Aorta (tissue), 5 donors: ENCODE results near the gene NCOA7. TPM values are rescaled to one million over a fixed set of nuclear protein-coding genes. Genes with fewer than 3 reads are reported as not detected.
A peak's percentile ranks its signal among the peaks of the same experiment; 100 is the strongest.

ENCODE experiments used
- ATAC-seq: fragments of 200-7000 bp; cut with Tn5 transposase; one replicate; pipeline ENCODE4 v1.9.1; 2022; ENCODE audit warnings: moderate library complexity; ENCODE audit not compliant: low FRiP score
- DNase-seq, 2 donors: peaks; one replicate each; pipeline ENCODE4 v3.0.0-alpha.2; 2020
- H3K27ac ChIP-seq, 2 donors: one replicate each; pipeline ENCODE4 v1.5.1; 2013; ENCODE audit warnings: low read length in 2 of 2, mild to moderate bottlenecking in 2 of 2, moderate library complexity in 2 of 2, control low read depth in 1 of 2, inconsistent platforms in 1 of 2, low read depth in 1 of 2
- H3K27me3 ChIP-seq, 2 donors: one replicate each; pipeline ENCODE4 v1.6.1; 2013; ENCODE audit warnings: control low read depth in 1 of 2, low read length in 1 of 2, mild to moderate bottlenecking in 1 of 2, moderate library complexity in 1 of 2; ENCODE audit not compliant: insufficient read depth in 2 of 2, control insufficient read depth in 1 of 2
- H3K36me3 ChIP-seq, 2 donors: one replicate each; pipeline ENCODE4 v1.6.1; 2013; ENCODE audit warnings: control low read depth in 1 of 2, low read length in 1 of 2, mild to moderate bottlenecking in 1 of 2; ENCODE audit not compliant: insufficient read depth in 2 of 2, control insufficient read depth in 1 of 2
- H3K4me1 ChIP-seq, 2 donors: one replicate each; pipeline ENCODE4 v1.6.1; 2013; ENCODE audit warnings: low read length in 2 of 2, control low read depth in 1 of 2, mild to moderate bottlenecking in 1 of 2, moderate library complexity in 1 of 2; ENCODE audit not compliant: insufficient read depth in 2 of 2, control insufficient read depth in 1 of 2
- H3K4me3 ChIP-seq, 2 donors: one replicate each; pipeline ENCODE4 v1.5.1; 2013; ENCODE audit warnings: low read length in 2 of 2, control low read depth in 1 of 2, mild to moderate bottlenecking in 1 of 2
- H3K9me3 ChIP-seq: one replicate; pipeline ENCODE4 v1.6.1; 2013; ENCODE audit warnings: mild to moderate bottlenecking, low read length; ENCODE audit not compliant: control insufficient read depth
- WGBS, 2 donors: extraction: QIAGEN DNeasy Blood & Tissue Kit; methylation state at CpG; one replicate each; pipeline ENCODE4 v1.1.7; 2013; 5-methylcytosine and 5-hydroxymethylcytosine counted together
- intact Hi-C, 2 donors: fragments of 100-400 bp; cut with DNase I; formaldehyde crosslinking; loops; one replicate each; pipeline versions ENCODE4 v1.14.2 to v1.15.0; 2022
- polyA plus RNA-seq, 2 donors: library from polyadenylated mRNA; stranded (reverse); fragments of 200-250 nt; gene quantifications; one replicate each; pipeline ENCODE4 v1.2.3, GENCODE V29; 2013
- total RNA-seq, 2 donors: library from RNA; stranded (reverse); fragmentation: NEBNext Ultra II Directional; extraction: Animal tissue kit (Norgen Biotek cat#: 25700); gene quantifications; one replicate each; pipeline ENCODE4 v1.2.1, GENCODE V29; 2021
- donor health status: healthy with polysubstance abuse.
- donor health status: Bipolar disorder and iron deficiency.
- donor health status: DM: no; HTN: no; CAD: no.
- donor health status: DM: no; HTN: no; CAD: no.
- donor health status: DM: yes; HTN: yes; CAD: no.

NCOA7 gene
- total and polyA plus RNA-seq, 4 donors: 12.3 to 82.1 (median 40.3) TPM

DNA sequence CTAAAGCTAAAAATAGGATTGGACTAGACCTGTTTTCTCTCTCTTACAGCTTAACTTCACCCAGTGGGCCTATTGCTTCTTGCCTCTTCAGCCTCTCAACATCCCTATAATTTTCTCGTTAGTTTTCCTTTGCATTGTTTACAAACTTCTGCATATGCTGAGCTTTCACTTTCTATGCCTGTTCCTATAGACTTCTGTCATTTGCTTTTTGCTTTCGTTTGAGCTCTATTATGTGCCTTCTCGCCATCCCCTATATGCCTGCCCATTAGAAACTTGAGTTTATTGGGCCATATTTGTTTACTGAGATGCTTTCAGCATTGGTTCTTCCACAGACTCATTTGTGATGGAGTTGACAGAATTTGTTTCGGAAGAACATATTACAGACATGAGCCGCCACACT is 40.9 kb downstream of the NCOA7 start:
- 92 to 95% methylated on average over 5 of the region's 5 CpGs for WGBS, 2 donors
- H3K4me3 ChIP-seq: no peak overlapping the region
- H3K9me3 ChIP-seq: no peaks in the 10 kb centered on the region
- intact Hi-C loops: no loop called here
- DNase-seq (no peak), ATAC-seq (no peak)
- peaks cover 0 to 7% of the 10 kb centered on the region in 2 donors for H3K4me1 ChIP-seq
- no peak overlapping the region for H3K27ac ChIP-seq
- no peaks in the 10 kb centered on the region for H3K27me3 ChIP-seq
- H3K36me3 ChIP-seq: no peaks in the 10 kb centered on the region

GRCh38 chr6:125832391-125833117 is 41.8 kb downstream of the NCOA7 start:
- no peaks in the 10 kb centered on the region for H3K36me3 ChIP-seq
- H3K27ac ChIP-seq: no peak overlapping the region
- no peaks in the 10 kb centered on the region for H3K27me3 ChIP-seq
- DNase-seq: no peak
- H3K4me3 ChIP-seq: no peak overlapping the region
- ATAC-seq: no peak
- 75 to 79% methylated on average over 5 of the region's 5 CpGs for WGBS, 2 donors
- intact Hi-C loops: no loop called here
- H3K9me3 ChIP-seq: no peaks in the 10 kb centered on the region
- H3K4me1 ChIP-seq: peaks cover 0 to 6% of the 10 kb centered on the region in 2 donors

- Histone ChIP-seq H3K36me3 (no peaks in the 10 kb centered on the region), H3K9me3 (no peaks in the 10 kb centered on the region), H3K27ac (no peak overlapping the region), H3K4me1 (peaks cover 0 to 2% of the 10 kb centered on the region in 2 donors), H3K4me3 (no peak overlapping the region), H3K27me3 (no peaks in the 10 kb centered on the region)
- ATAC-seq (no peak), DNase-seq (no peak)
- WGBS, 2 donors: 85 to 87% methylated on average over 2 of the region's 2 CpGs
- intact Hi-C loops: no loop called here
Observed at GRCh38 chr6:125834348-125834747, 43.6 kb downstream of the NCOA7 start.

DNA sequence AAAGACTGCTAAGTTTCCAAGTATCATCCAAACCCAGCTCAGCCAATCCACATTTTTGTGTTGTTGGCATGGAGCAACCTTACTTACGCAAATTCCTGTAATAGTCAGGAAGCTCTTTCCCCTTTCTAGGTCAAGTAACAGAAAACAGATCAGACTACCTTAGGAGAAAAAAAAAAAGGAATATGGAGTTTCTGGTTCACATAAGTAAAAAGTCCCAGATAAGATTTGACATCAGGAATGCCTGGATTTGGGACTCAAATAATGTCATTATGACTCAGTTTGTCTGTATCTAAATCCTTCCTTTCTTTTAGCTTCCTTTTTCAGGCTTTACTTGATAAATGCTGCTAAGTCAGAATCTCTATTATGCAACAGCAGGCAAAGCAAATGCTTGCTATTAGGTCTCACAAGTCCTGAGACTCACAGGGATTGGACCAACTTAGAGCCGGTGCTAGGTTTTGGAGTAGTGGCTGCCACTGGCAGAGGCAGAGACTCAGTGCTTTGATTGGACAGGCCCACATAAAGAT is 44.5 kb downstream of the NCOA7 start:
- WGBS, 2 donors: 33 to 46% methylated on average over 2 of the region's 2 CpGs
- peaks cover 0 to 2% of the 10 kb centered on the region in 2 donors for H3K4me1 ChIP-seq
- intact Hi-C loops: no loop called here
- H3K36me3 ChIP-seq: no peaks in the 10 kb centered on the region
- DNase-seq: no peak
- peak; percentile 80 for ATAC-seq
- H3K4me3 ChIP-seq: no peak overlapping the region
- H3K9me3 ChIP-seq: no peaks in the 10 kb centered on the region
- no peaks in the 10 kb centered on the region for H3K27me3 ChIP-seq
- H3K27ac ChIP-seq: peak overlapping the region in 1 of 2 donors; percentile 85

GRCh38 chr6:125836466-125836865 is 45.7 kb downstream of the NCOA7 start:
- Histone ChIP-seq H3K4me1 (peaks cover 0 to 2% of the 10 kb centered on the region in 2 donors), H3K27ac (no peak overlapping the region), H3K36me3 (no peaks in the 10 kb centered on the region), H3K4me3 (no peak overlapping the region), H3K27me3 (no peaks in the 10 kb centered on the region), H3K9me3 (no peaks in the 10 kb centered on the region)
- ATAC-seq (no peak), DNase-seq (no peak)
- intact Hi-C loops: no loop called here
- 40 to 50% methylated on average over 2 of the region's 2 CpGs for WGBS, 2 donors

DNA sequence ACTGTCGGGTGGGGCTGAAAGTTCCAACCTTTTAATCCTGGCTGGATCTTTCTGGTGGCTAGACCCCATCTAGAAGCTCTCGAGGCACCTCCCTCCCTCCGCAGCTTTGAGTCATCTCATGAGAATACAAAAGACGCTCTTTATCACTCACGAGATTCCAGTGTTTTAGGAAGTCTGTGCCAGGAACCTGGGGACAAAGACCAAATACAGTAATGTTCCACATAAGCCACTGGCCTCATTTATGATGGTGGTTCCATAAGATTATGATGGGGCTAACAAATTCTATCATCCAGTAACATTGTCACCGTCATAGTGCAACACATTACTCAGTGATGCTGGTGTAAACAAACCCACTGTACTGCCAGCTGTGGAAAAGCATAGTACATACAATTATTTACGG is 48.7 kb downstream of the NCOA7 start:
- ATAC-seq: no peak
- 80 to 87% methylated on average over 7 of the region's 7 CpGs for WGBS, 2 donors

DNA sequence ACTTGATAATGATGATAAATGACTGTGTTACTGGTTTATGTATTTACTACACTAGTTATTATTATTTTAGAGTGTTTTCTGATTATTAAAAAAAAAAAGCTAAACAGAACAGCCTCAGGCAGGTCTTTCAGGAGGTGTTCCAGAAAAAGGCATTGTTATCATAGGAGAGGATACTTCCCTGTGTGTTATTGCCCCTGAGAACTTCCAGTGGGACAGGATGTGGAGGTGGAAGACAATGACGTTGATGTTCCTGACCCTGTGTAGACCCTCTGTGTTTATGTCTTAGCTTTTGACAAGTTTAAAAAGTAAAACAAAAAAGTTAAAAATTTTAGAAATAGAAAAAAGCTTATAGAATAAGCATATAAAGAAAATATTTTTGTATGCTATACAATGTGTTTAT is 49.1 kb downstream of the NCOA7 start:
- H3K4me1 ChIP-seq: peaks cover 0 to 2% of the 10 kb centered on the region in 2 donors
- H3K9me3 ChIP-seq: no peaks in the 10 kb centered on the region
- intact Hi-C loops: no loop called here
- DNase-seq (no peak), ATAC-seq (no peak)
- no peaks in the 10 kb centered on the region for H3K27me3 ChIP-seq
- 79 to 82% methylated on average over 1 of the region's 1 CpG for WGBS, 2 donors
- H3K27ac ChIP-seq: no peak overlapping the region
- H3K4me3 ChIP-seq: no peak overlapping the region
- H3K36me3 ChIP-seq: no peaks in the 10 kb centered on the region

More for the DNA sequence above, 48.7 kb downstream of the NCOA7 start:
- Histone ChIP-seq H3K27ac (no peak overlapping the region), H3K36me3 (no peaks in the 10 kb centered on the region), H3K4me1 (peaks cover 0 to 2% of the 10 kb centered on the region in 2 donors), H3K27me3 (no peaks in the 10 kb centered on the region), H3K9me3 (no peaks in the 10 kb centered on the region), H3K4me3 (no peak overlapping the region)
- intact Hi-C loops: no loop called here
- DNase-seq: no peak

- no peak overlapping the region for H3K4me3 ChIP-seq
- WGBS, 2 donors: 92 to 94% methylated on average over 5 of the region's 5 CpGs
- H3K27me3 ChIP-seq: no peaks in the 10 kb centered on the region
- intact Hi-C loops: no loop called here
- DNase-seq (no peak), ATAC-seq (no peak)
- H3K9me3 ChIP-seq: no peaks in the 10 kb centered on the region
- H3K27ac ChIP-seq: no peak overlapping the region
- peaks cover 0 to 2% of the 10 kb centered on the region in 2 donors for H3K4me1 ChIP-seq
- no peaks in the 10 kb centered on the region for H3K36me3 ChIP-seq
Observed at GRCh38 chr6:125841356-125842090, 50.8 kb downstream of the NCOA7 start.
